Testis (tissue), 2 donors: ENCODE data around the gene ARHGEF10L.

Source experiments
- CTCF ChIP-seq, 3 experiments: fragments of 450-650 bp in 2 of 3; fragments of 200-600 bp in 1 of 3; sonication (generic) in 1 of 3; IDR thresholded peaks; one replicate each; pipeline ENCODE4 v1.5.1; 2016 to 2019; ENCODE audit warnings: antibody characterized with exemption in 3 of 3, mild to moderate bottlenecking in 2 of 3, moderate library complexity in 1 of 3
- POLR2A ChIP-seq: fragments of 450-650 bp; IDR thresholded peaks from one replicate; pipeline ENCODE4 v1.6.1; 2017; ENCODE audit warnings: antibody characterized with exemption, mild to moderate bottlenecking, moderate library complexity

GRCh38 chr1:17524645-17525044, 14.9 kb upstream of the ARHGEF10L start:
- TF ChIP-seq CTCF (IDR thresholded peaks at IDR 0.05) (no peak), POLR2A (no peak)
